Bronchial epithelial cell (primary cell): Measurements from ENCODE around the gene PHOX2B. TPM values are rescaled to one million over a fixed set of nuclear protein-coding genes. Genes with fewer than 3 reads are reported as not detected.
A peak's percentile ranks its signal among the peaks of the same experiment; 100 is the strongest.

Experiments
- DNase-seq: peaks from one replicate; pipeline ENCODE4 v3.0.0-alpha.2; 2010; ENCODE audit warnings: low read depth
- FAIRE-seq: peaks from 2 replicates; lab custom pipeline; 2011; peaks lifted over from hg19 to GRCh38; lab: Jason Lieb, UNC
- H3K27me3 ChIP-seq: 2 replicates; pipeline ENCODE4 v1.5.1; 2011; ENCODE audit warnings: low read length; ENCODE audit not compliant: control insufficient read depth, insufficient read depth
- H3K36me3 ChIP-seq: 2 replicates; pipeline ENCODE4 v1.5.1; 2011; ENCODE audit warnings: low read length; ENCODE audit not compliant: control insufficient read depth, insufficient read depth
- H3K4me3 ChIP-seq: 2 replicates; pipeline ENCODE4 v1.5.1; 2011; ENCODE audit warnings: mild to moderate bottlenecking, low read depth, low read length, control low read depth
- total RNA-seq: library from RNA; depleted of rRNA; stranded (reverse); fragments of >200 nt; gene quantifications from 2 replicates; pipeline ENCODE4 v1.2.1, GENCODE V29; 2014
- TF ChIP-seq, protein P1 (sequence below): IDR thresholded peaks from 2 replicates; pipeline ENCODE4 v1.5.1; 2011; ENCODE audit warnings: mild to moderate bottlenecking, moderate library complexity, low read length, control low read depth, inconsistent platforms; ENCODE audit not compliant: insufficient read depth, severe bottlenecking

PHOX2B gene
- total RNA-seq, 1 donor from 2014 or later, result not detected

DNA sequence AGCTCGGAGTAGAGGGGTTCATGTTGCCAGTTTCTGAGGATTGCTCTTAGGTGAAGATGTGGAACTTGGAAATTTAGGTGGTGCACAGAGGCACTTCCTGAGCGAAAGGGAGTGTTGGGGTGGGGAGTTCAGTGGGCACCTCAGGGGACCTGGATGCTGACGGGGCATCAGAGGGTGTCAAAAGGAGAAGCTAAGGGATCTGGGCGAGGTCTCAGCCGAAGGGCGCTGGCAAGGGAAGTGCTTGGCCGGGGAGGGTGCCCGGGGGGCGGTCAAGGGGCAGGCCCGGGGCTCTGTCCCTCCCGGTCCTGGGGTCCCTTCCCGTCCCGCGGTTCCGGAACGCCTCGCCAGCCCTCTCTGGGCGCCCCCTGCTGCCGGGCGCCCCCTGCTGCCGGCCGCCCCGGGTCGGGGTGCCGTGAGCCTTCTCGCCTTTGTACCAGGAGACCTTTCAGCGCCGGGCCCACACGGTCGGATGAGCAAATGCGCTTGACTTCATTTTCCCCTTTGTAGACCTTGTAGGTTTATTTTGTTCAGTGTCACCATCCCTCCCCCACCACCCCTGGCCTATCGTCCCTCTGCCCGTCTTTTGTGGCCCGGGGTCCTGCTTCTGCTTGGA is 3.0 kb upstream of the PHOX2B start:
- no peak for FAIRE-seq
- DNase-seq, result no peak
- peaks cover 59% of the 10 kb centered on the region for H3K27me3 ChIP-seq
- H3K4me3 ChIP-seq, result no peak overlapping the region
- TF ChIP-seq, protein P1, sequence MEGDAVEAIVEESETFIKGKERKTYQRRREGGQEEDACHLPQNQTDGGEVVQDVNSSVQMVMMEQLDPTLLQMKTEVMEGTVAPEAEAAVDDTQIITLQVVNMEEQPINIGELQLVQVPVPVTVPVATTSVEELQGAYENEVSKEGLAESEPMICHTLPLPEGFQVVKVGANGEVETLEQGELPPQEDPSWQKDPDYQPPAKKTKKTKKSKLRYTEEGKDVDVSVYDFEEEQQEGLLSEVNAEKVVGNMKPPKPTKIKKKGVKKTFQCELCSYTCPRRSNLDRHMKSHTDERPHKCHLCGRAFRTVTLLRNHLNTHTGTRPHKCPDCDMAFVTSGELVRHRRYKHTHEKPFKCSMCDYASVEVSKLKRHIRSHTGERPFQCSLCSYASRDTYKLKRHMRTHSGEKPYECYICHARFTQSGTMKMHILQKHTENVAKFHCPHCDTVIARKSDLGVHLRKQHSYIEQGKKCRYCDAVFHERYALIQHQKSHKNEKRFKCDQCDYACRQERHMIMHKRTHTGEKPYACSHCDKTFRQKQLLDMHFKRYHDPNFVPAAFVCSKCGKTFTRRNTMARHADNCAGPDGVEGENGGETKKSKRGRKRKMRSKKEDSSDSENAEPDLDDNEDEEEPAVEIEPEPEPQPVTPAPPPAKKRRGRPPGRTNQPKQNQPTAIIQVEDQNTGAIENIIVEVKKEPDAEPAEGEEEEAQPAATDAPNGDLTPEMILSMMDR, result peak; percentile 30
- no peaks in the 10 kb centered on the region for H3K36me3 ChIP-seq

DNA sequence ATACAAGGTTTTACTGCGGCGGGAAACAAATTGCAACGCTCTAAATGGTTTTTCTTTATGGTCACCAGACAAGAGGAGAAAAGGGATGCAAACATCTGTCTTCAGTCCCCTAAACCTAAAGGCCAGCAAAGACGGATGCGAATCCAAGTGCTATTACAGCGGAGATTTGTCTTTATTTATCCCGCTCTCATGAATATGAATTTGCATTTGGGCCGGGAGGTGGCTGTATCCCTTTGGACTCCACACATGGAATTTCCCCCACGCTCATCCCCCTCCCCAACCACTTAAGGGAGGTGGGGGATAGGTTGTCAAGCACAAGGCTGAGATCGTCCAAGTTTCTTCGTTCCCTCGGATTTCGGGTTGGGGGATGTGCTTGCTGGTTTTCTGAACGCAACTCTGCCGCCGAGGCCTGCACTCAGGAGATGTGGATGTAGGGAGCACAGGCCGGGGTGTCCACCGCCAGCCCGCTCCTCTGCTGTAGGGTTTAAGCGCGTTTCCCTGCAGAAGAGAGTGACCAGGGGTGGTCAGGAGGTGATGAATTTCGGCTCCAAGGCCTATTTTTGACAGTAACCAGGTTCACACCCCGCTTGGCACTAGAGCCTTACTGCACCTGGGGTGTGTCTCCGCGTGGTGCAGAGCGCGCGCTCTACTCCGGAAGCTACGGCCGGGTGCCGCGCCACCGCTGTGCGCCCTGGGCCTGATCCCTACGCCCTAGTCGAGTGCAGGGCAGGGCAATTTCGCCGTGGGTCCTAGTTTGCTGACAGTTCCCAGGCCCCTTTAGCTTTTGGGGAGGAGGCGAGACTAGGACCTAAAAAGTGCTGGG is 2.3 kb upstream of the PHOX2B start:
- TF ChIP-seq, protein P1, result no peak
- Histone ChIP-seq H3K4me3 (no peak overlapping the region), H3K36me3 (no peaks in the 10 kb centered on the region), H3K27me3 (peaks cover 60% of the 10 kb centered on the region)
- DNase-seq (no peak), FAIRE-seq (no peak)

DNA sequence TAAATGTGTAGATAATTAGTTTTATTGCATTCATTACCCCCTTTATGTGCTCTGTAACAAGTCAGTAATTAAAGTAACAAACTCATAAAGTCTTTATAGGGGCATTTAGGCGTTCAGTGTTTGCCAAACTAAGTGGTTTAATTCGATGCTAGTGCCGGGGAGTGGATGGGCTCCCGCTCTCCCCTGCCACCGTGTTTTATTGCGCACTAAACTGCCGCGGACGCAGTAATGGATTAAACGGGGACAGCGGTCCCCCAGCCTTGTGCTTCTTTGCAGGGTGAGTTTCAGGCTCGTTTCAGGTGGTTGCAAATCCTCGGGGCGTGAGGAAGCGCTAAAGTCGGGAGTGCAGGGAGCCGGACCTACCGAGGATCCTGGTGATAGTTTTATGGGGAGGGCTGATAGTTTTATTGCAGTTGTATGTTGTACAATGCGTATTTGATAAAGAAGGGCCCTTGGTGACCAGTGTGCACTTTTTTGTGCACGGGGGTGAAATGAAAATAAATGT is 1.6 kb upstream of the PHOX2B start:
- Histone ChIP-seq H3K4me3 (no peak overlapping the region), H3K27me3 (peaks cover 64% of the 10 kb centered on the region), H3K36me3 (no peaks in the 10 kb centered on the region)
- no peak for FAIRE-seq
- TF ChIP-seq, protein P1, result no peak
- no peak for DNase-seq

DNA sequence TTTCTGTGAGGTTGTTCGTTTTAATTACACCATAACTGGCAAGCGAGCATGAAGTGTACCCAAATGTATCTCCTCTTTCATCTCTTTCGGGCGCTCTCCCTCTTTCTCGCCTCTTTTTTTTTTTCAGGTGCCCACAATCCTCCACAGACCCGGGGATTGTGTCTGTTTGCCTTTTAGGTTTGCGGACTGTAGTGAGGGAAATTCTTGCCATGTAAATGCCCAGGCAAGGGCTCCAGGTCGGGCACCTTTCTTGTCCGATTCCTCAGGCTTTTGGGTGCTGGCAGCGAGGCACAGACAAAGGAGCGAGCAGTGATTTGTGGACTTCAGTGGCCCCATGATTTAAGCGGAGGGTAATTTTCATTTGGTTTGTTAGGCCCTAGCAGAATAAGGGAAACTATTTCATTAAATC is 1.1 kb upstream of the PHOX2B start:
- H3K27me3 ChIP-seq, result peaks cover 68% of the 10 kb centered on the region
- no peaks in the 10 kb centered on the region for H3K36me3 ChIP-seq
- FAIRE-seq (no peak), DNase-seq (no peak)
- TF ChIP-seq, protein P1, result no peak
- H3K4me3 ChIP-seq, result no peak overlapping the region

DNA sequence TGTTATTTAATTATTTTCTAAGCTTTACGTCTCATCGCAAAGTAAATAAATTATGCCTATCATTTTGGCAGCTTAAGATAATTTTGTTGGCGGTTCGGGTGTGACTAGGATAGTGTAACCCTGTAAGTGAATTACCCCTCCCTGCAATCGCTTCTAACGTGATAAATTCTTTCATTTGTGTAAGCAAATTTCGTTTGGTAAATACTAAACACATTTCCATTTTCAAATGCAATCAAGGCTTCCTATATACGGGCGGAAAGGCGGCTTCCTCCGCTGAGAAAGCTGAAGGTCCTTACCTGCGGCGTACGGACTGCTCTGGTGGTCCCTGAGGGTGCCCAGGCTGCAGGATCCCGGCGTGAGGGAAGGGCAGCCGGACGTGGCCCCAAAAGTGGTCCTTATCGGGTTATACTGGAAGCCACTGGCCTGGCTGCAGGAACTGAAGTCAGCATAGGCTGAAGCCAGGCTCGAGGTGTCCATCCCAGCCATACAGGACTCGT is 403 bp downstream of the PHOX2B start:
- DNase-seq (no peak), FAIRE-seq (no peak)
- TF ChIP-seq, protein P1, result no peak
- Histone ChIP-seq H3K27me3 (peaks cover 73% of the 10 kb centered on the region), H3K4me3 (no peak overlapping the region), H3K36me3 (no peaks in the 10 kb centered on the region)
